ENCODE measurements around the gene SCRT2.

SCRT2 gene

DNA sequence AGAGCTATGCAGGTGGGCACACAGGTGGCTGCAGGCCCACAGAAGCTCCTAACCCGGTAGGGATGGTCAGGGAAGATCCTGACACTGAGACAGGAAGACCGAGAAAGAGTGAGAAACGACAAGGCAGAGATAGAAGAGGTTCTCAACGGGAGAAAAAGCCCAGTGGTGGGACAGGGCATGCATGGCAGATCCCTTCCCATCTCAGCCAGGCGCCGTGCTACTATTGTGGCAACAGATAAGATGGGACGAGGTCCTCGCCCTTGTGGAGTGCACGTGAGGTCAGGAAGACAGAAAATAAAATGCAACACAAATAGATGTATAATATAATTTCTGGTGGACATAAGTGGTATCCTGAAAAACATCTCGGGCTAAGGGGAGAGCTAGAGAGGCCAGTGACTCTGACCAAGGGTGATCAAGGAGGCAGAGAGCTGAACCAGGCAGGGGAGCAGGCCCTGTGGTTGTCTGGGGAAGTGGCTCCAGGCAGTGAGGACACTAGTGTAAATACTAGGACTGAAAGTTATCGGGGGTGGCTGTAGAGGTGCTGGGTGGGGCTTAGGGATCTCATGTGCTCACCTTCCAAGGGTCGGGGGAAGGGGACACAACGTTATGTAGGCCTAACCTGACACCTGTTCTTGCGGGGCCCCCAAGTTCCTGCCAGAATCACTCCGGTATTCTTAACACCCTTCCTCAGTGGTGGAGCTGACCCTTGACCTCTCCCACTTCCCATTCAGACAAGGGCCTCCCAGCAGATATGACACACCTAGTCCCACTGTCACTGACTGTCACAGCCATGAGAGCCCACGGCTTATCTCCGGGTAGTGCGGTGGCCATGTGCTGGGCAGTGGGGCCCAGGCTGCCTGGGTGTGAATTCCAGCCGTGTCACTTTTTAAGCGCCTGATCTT, 23.6 kb downstream of the SCRT2 start:
- TF ChIP-seq, protein P1, sequence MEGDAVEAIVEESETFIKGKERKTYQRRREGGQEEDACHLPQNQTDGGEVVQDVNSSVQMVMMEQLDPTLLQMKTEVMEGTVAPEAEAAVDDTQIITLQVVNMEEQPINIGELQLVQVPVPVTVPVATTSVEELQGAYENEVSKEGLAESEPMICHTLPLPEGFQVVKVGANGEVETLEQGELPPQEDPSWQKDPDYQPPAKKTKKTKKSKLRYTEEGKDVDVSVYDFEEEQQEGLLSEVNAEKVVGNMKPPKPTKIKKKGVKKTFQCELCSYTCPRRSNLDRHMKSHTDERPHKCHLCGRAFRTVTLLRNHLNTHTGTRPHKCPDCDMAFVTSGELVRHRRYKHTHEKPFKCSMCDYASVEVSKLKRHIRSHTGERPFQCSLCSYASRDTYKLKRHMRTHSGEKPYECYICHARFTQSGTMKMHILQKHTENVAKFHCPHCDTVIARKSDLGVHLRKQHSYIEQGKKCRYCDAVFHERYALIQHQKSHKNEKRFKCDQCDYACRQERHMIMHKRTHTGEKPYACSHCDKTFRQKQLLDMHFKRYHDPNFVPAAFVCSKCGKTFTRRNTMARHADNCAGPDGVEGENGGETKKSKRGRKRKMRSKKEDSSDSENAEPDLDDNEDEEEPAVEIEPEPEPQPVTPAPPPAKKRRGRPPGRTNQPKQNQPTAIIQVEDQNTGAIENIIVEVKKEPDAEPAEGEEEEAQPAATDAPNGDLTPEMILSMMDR (IDR thresholded peaks at IDR 0.05; ENCODE audit: unreplicated experiment in 3 of 3) = no peak
- H3K9me3 Mint-ChIP-seq = no peaks in the 10 kb centered on the region
- peaks cover 32% of the 10 kb centered on the region for H3K36me3 Mint-ChIP-seq (ENCODE audit: low read depth)
- peak overlapping the region; percentile 76 to 88 (median 80) for H3K4me3 Mint-ChIP-seq
- H3K27ac Mint-ChIP-seq = peak overlapping the region; percentile 1 to 60 (median 2)
- peaks cover 16% of the 10 kb centered on the region for H3K27me3 Mint-ChIP-seq (ENCODE audit: low read depth)
- H3K4me1 Mint-ChIP-seq = peaks cover 13% of the 10 kb centered on the region

DNA sequence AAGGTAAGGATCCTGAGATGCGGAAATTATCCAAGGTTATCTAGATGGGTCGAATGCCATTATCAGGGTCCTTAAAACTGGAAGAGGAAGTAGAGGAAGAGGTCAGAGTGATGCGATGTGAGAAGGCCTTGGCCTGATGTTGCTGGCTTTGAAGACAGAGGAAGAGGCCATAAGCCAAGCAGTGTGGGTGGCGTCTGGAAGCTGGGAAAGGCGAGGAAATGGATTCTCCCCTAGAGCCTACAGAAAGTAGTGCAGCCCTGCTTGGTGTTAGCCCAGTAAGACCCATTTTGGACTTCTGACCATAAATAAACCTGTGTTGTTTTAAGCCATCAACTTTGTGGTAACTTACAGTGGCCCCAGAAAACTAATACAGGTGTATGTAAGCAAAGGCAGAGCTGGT, 24.6 kb downstream of the SCRT2 start:
- TF ChIP-seq, protein P1 (IDR thresholded peaks at IDR 0.05; ENCODE audit: unreplicated experiment in 3 of 3) = no peak
- Mint-ChIP-seq H3K36me3 (ENCODE audit: low read depth) (peaks cover 32% of the 10 kb centered on the region), H3K4me1 (peaks cover 13% of the 10 kb centered on the region), H3K27ac (peak overlapping the region in 1 of 3 experiments; percentile 39), H3K27me3 (ENCODE audit: low read depth) (peaks cover 10% of the 10 kb centered on the region), H3K4me3 (peak overlapping the region; percentile 76 to 88 (median 80)), H3K9me3 (no peaks in the 10 kb centered on the region)

DNA sequence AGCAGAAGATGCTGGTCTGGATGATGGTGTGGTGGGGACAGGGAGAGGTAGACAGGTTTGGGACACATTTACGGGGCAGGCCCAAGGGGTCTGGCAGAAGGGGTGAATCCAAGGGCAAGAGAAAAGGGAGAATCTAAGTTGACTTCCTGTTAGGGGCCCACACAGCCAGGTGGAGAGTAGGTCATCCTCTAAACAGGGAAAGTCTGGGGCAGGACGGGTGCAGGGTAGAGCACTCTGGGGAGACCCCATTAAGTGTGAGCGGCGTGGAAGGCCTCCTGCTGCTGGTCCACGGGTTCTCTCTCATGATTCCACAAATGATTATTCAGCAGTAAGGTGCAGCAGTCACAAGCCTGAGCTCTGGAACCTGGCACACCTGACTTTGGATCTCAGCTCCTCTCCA, 25.3 kb downstream of the SCRT2 start:
- Mint-ChIP-seq H3K4me3 (peak overlapping the region; percentile 41 to 76 (median 74)), H3K9me3 (no peaks in the 10 kb centered on the region), H3K27ac (no peak overlapping the region), H3K4me1 (peaks cover 13% of the 10 kb centered on the region), H3K36me3 (ENCODE audit: low read depth) (peaks cover 32% of the 10 kb centered on the region), H3K27me3 (ENCODE audit: low read depth) (peaks cover 8% of the 10 kb centered on the region)
- TF ChIP-seq, protein P1 (IDR thresholded peaks at IDR 0.05; ENCODE audit: unreplicated experiment in 3 of 3) = no peak

DNA sequence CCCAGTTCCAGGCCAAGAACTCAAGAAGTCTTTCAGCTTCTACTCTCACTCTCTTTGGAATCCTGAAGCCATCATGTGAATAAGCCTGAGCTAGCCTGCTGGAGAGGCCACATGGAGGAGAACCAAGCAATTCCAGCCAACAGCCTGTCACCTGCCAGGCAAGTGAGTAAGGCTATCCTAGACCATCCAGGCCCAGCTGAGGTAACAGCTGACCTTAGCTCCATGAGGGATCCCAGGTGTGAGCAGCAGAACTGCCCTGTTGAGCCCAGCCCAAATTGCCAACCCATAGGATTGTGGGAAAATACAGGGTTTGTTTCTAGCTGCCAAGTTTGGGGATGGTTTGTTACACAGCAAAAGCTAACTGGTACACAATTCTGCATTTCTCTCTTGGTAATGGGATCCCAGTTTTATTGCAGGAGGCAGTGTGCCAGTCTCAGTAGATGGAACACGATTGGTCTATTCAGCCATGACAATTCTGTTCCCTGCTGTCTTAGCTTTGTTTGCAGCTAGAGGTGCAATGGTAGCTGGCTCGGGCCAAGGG, 28.1 kb downstream of the SCRT2 start:
- H3K4me3 Mint-ChIP-seq = no peak overlapping the region
- H3K4me1 Mint-ChIP-seq = peaks cover 16% of the 10 kb centered on the region
- H3K27me3 Mint-ChIP-seq (ENCODE audit: low read depth) = peaks cover 6% of the 10 kb centered on the region
- H3K27ac Mint-ChIP-seq = no peak overlapping the region
- peaks cover 32% of the 10 kb centered on the region for H3K36me3 Mint-ChIP-seq (ENCODE audit: low read depth)
- no peaks in the 10 kb centered on the region for H3K9me3 Mint-ChIP-seq
- TF ChIP-seq, protein P1 (IDR thresholded peaks at IDR 0.05; ENCODE audit: unreplicated experiment in 3 of 3) = no peak

DNA sequence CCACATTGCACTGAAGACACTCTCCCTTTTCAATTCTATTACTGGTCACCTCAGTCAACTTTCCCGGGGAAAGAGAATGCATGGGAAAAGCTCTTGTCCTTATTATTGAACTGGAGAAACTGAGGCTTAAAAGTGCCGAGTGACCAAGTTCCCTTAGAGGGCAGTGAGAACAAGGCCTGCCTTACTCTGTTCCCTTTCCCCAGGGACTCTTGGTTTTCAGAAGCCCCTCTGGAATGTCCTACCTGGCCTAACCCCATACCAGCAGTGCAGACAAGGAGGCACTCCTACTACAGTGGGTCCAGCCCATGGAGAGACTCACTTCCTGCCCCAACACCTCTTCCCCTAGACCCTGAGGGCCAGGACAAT, 28.8 kb downstream of the SCRT2 start:
- Mint-ChIP-seq H3K9me3 (no peaks in the 10 kb centered on the region), H3K27me3 (ENCODE audit: low read depth) (peaks cover 6% of the 10 kb centered on the region), H3K4me3 (no peak overlapping the region)

More for the DNA sequence above, 28.8 kb downstream of the SCRT2 start:
- H3K36me3 Mint-ChIP-seq (ENCODE audit: low read depth) = peaks cover 32% of the 10 kb centered on the region
- H3K27ac Mint-ChIP-seq = no peak overlapping the region
- TF ChIP-seq, protein P1 (IDR thresholded peaks at IDR 0.05; ENCODE audit: unreplicated experiment in 3 of 3) = no peak
- H3K4me1 Mint-ChIP-seq = peaks cover 13% of the 10 kb centered on the region
